Uterus (tissue), 2 donors: Measurements from ENCODE around the gene SCGB1C1.

Source experiments
- CTCF ChIP-seq, 4 experiments: fragments of 200-600 bp in 2 of 4; fragments of 450-650 bp in 2 of 4; sonication (generic) in 2 of 4; IDR thresholded peaks; one replicate each; pipeline ENCODE4 v1.5.1; 2016 to 2019; ENCODE audit warnings: antibody characterized with exemption in 4 of 4, mild to moderate bottlenecking in 2 of 4, moderate library complexity in 1 of 4
- POLR2A ChIP-seq, 2 donors: fragments of 450-650 bp; IDR thresholded peaks; one replicate each; pipeline ENCODE4 v1.6.1; 2016; ENCODE audit warnings: antibody characterized with exemption in 2 of 2, mild to moderate bottlenecking in 1 of 2, moderate library complexity in 1 of 2

GRCh38 chr11:207863-208180, 14.9 kb downstream of the SCGB1C1 start:
- TF ChIP-seq POLR2A (IDR thresholded peaks at IDR 0.05), result no peak
- no peak for TF ChIP-seq CTCF (IDR thresholded peaks at IDR 0.05)
